ENCODE data around the gene NDUFV1. TPM values are rescaled to one million over a fixed set of nuclear protein-coding genes. Genes with fewer than 3 reads are reported as not detected.
"Not testable (repeated sequence)": the region's sequence is repeated elsewhere in the genome, so short reads cannot be mapped to it uniquely, and the experiment has no call there.

Gene NDUFV1
- total RNA-seq, 1 donor from 2014 or later: 191 TPM

- Mint-ChIP-seq H3K9me3 (ENCODE audit: unreplicated experiment) (no peaks in the 10 kb centered on the region), H3K4me1 (ENCODE audit: unreplicated experiment) (peaks cover 4% of the 10 kb centered on the region), H3K27me3 (ENCODE audit: unreplicated experiment) (peaks cover 12% of the 10 kb centered on the region), H3K4me3 (ENCODE audit: unreplicated experiment) (no peak overlapping the region), H3K36me3 (ENCODE audit: low read depth, unreplicated experiment) (peaks cover 4% of the 10 kb centered on the region), H3K27ac (ENCODE audit: unreplicated experiment) (no peak overlapping the region)
- peak; percentile 77 for DNase-seq (ENCODE audit: low spot score)
- peak; percentile 27 for TF ChIP-seq CTCF (IDR thresholded peaks at IDR 0.05; ENCODE audit: unreplicated experiment)
Observed at GRCh38 chr11:67614730-67615714, 8.3 kb downstream of the NDUFV1 start.

- Mint-ChIP-seq H3K9me3 (ENCODE audit: unreplicated experiment) (no peaks in the 10 kb centered on the region), H3K27me3 (ENCODE audit: unreplicated experiment) (peaks cover 12% of the 10 kb centered on the region), H3K36me3 (ENCODE audit: low read depth, unreplicated experiment) (peaks cover 4% of the 10 kb centered on the region), H3K4me3 (ENCODE audit: unreplicated experiment) (no peak overlapping the region), H3K4me1 (ENCODE audit: unreplicated experiment) (peaks cover 6% of the 10 kb centered on the region), H3K27ac (ENCODE audit: unreplicated experiment) (no peak overlapping the region)
- no peak for TF ChIP-seq CTCF (IDR thresholded peaks at IDR 0.05; ENCODE audit: unreplicated experiment)
- DNase-seq (ENCODE audit: low spot score): no peak
Observed at GRCh38 chr11:67615728-67616430, 9.1 kb downstream of the NDUFV1 start.

GRCh38 chr11:67616431-67617242 is 9.9 kb downstream of the NDUFV1 start:
- Mint-ChIP-seq H3K4me1 (ENCODE audit: unreplicated experiment) (peaks cover 12% of the 10 kb centered on the region), H3K27ac (ENCODE audit: unreplicated experiment) (no peak overlapping the region), H3K4me3 (ENCODE audit: unreplicated experiment) (no peak overlapping the region), H3K27me3 (ENCODE audit: unreplicated experiment) (peaks cover 12% of the 10 kb centered on the region), H3K36me3 (ENCODE audit: low read depth, unreplicated experiment) (peaks cover 4% of the 10 kb centered on the region), H3K9me3 (ENCODE audit: unreplicated experiment) (no peaks in the 10 kb centered on the region)
- TF ChIP-seq CTCF (IDR thresholded peaks at IDR 0.05; ENCODE audit: unreplicated experiment): no peak
- no peak for DNase-seq (ENCODE audit: low spot score)

- H3K4me1 Mint-ChIP-seq (ENCODE audit: unreplicated experiment): peaks cover 17% of the 10 kb centered on the region
Observed at GRCh38 chr11:67617243-67617953, 10.7 kb downstream of the NDUFV1 start.

GRCh38 chr11:67618901-67619659 is 12.3 kb downstream of the NDUFV1 start:
- DNase-seq (ENCODE audit: low spot score); H3K9me3 Mint-ChIP-seq (ENCODE audit: unreplicated experiment); H3K27me3 Mint-ChIP-seq (ENCODE audit: unreplicated experiment); H3K4me3 Mint-ChIP-seq (ENCODE audit: unreplicated experiment); H3K27ac Mint-ChIP-seq (ENCODE audit: unreplicated experiment); H3K36me3 Mint-ChIP-seq (ENCODE audit: low read depth, unreplicated experiment): not testable (repeated sequence)
- peaks cover 17% of the 10 kb centered on the region for H3K4me1 Mint-ChIP-seq (ENCODE audit: unreplicated experiment)

More at GRCh38 chr11:67617243-67617953, 10.7 kb downstream of the NDUFV1 start:
- peaks cover 10% of the 10 kb centered on the region for H3K27me3 Mint-ChIP-seq (ENCODE audit: unreplicated experiment)
- no peak overlapping the region for H3K27ac Mint-ChIP-seq (ENCODE audit: unreplicated experiment)
- no peak overlapping the region for H3K4me3 Mint-ChIP-seq (ENCODE audit: unreplicated experiment)
- peaks cover 4% of the 10 kb centered on the region for H3K36me3 Mint-ChIP-seq (ENCODE audit: low read depth, unreplicated experiment)
- no peak for TF ChIP-seq CTCF (IDR thresholded peaks at IDR 0.05; ENCODE audit: unreplicated experiment)
- DNase-seq (ENCODE audit: low spot score): no peak
- no peaks in the 10 kb centered on the region for H3K9me3 Mint-ChIP-seq (ENCODE audit: unreplicated experiment)

GRCh38 chr11:67619683-67620618 is 13.2 kb downstream of the NDUFV1 start:
- H3K9me3 Mint-ChIP-seq (ENCODE audit: unreplicated experiment); H3K27me3 Mint-ChIP-seq (ENCODE audit: unreplicated experiment); H3K36me3 Mint-ChIP-seq (ENCODE audit: low read depth, unreplicated experiment); DNase-seq (ENCODE audit: low spot score); H3K27ac Mint-ChIP-seq (ENCODE audit: unreplicated experiment): not testable (repeated sequence)
- peaks cover 17% of the 10 kb centered on the region for H3K4me1 Mint-ChIP-seq (ENCODE audit: unreplicated experiment)
- H3K4me3 Mint-ChIP-seq (ENCODE audit: unreplicated experiment): peak overlapping the region; percentile 87
